Measurements from ENCODE around the gene ATRIP.
A peak's percentile ranks its signal among the peaks of the same experiment; 100 is the strongest.

The ATRIP gene

DNA sequence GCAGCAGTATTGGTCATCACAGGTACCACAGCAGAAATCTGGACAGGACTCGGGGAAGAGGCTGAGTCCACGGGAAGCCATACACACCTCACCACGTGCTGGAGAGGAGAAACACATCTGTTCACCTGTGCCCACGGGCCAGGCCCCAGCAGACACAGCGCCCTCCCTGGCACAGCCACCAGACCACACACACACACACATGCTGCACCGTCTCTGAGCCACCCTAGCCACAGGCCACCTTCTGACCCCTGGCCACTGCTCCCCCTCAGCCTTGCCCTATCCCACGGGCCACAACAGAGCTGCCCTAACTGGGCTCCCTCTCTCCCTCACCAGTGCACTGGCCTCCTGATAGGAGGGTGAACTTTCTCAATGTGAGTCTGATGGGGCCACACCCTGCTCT is 54.7 kb downstream of the ATRIP start:
- H3K4me3 ChIP-seq (ENCODE audit: low read depth, low read length), result no peak overlapping the region
- TF ChIP-seq, protein P1, sequence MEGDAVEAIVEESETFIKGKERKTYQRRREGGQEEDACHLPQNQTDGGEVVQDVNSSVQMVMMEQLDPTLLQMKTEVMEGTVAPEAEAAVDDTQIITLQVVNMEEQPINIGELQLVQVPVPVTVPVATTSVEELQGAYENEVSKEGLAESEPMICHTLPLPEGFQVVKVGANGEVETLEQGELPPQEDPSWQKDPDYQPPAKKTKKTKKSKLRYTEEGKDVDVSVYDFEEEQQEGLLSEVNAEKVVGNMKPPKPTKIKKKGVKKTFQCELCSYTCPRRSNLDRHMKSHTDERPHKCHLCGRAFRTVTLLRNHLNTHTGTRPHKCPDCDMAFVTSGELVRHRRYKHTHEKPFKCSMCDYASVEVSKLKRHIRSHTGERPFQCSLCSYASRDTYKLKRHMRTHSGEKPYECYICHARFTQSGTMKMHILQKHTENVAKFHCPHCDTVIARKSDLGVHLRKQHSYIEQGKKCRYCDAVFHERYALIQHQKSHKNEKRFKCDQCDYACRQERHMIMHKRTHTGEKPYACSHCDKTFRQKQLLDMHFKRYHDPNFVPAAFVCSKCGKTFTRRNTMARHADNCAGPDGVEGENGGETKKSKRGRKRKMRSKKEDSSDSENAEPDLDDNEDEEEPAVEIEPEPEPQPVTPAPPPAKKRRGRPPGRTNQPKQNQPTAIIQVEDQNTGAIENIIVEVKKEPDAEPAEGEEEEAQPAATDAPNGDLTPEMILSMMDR (IDR thresholded peaks at IDR 0.05; ENCODE audit: borderline replicate concordance, insufficient read depth, low read depth, low read length), result no peak

DNA sequence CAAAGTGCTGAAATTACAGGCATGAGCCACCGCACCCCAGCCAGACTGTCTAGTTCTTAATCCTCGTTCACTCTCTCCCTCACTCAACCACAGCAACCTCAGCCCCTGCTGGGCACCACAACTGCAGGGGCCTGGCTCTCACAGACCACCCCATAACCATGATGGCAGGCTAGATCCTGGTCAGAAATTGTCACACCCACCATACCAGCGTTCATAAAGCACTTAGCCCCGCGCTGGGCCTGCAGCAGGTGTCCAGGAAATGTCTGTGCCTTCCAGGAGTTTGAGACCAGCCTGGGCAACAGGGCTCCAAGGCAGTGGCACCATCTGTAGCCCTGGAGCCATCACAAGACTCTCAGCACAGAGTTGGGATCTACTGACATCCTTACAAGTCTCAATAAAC is 55.6 kb downstream of the ATRIP start:
- TF ChIP-seq, protein P1 (IDR thresholded peaks at IDR 0.05; ENCODE audit: borderline replicate concordance, insufficient read depth, low read depth, low read length), result no peak
- no peak overlapping the region for H3K4me3 ChIP-seq (ENCODE audit: low read depth, low read length)

DNA sequence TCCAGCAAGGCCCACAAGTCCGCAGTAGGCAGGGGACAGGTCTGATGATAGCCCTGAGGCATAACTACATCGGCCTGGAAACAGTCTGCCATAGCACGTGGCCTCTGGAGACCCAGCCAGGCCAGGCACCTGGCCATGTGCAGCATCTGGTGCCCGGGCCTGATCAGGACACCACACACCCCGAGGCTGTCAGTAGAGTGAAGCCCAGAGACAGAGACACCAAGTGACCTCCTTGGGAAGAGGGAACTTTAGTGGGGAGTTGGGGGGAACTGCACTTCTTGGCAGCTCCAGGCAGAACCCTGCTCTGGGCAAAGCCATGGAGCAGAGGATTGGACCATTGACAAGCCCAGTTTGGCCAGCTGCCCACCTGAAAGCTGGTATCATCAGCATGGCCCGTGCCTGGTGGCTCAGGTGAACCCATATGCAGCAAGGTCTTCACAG is 56.2 kb downstream of the ATRIP start:
- H3K4me3 ChIP-seq (ENCODE audit: low read depth, low read length), result no peak overlapping the region
- TF ChIP-seq, protein P1 (IDR thresholded peaks at IDR 0.05; ENCODE audit: borderline replicate concordance, insufficient read depth, low read depth, low read length), result no peak

DNA sequence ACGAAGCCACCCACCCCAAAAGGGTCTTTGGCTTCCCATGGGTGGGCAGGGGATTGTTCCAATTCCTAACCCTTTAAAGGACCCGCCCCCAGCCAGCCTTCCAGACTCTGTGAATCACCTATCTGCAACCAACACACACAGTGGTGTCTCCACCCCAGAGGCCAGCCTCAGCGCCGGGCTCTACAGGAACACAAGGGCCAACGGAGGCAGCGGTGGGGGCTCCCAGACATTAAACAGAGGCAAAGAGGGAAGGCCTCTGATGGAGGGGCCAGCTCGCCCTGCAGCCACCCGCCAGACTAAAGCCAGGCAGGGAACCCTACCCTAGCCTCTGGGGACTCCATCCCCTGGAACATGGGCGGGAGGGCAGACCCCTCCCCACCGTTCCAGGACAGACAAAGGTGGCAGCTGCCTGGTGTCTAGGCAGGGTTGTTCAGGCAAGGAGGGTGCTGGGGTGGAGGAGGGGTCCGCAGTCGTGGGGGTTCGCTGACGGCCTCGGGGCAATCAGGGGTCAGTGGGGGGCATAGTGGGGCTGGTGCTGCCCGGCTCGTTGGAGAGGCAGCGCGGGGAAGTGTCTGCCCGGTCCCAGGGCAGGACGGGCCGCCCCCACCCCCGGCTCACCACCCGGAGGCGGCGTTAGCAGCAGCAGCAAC is 57.0 kb downstream of the ATRIP start:
- H3K4me3 ChIP-seq (ENCODE audit: low read depth, low read length), result peak overlapping the region; percentile 64
- TF ChIP-seq, protein P1 (IDR thresholded peaks at IDR 0.05; ENCODE audit: borderline replicate concordance, insufficient read depth, low read depth, low read length), result no peak

DNA sequence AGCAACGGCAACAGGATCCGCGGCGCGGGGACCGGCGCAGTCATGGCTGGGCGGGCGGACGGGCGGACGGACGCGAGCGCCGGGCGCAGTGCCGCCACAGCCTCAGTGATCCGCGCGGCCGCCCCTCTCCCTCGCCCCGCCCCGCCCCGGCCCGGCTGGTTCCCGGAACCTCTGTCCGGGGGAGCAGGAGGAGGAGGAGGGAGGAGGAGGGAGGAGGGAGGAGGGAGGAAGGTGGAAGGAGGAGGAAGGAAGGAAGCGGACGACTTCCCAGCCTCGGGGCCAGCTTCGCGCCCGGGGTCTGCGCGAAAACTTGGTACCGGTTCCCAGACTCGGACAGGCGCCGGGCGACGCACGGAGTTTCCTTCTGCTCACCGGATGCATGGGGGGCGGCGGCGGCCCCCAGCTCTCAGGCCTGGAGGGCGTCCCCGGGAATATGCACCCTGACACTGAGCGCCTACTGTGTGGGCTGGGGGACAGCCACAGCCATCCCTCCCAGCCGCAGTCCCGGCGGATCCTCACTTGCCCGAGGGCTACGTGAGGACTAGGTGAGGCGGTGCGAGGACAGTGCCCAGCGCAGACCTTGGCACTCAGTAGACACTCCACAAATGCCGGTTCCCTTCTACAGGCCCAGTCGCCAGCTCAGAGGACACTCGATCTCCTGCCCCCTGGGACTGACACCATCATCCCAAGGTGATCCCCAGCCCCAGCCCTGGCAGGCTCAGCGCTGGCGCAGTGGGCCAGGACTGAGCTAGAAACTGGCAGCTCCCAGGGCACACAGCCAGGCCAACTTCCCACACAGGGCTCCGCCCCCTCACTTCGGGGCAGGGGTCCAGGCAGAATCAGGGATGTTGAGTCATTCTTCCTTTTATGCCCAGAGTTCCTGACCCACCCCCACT is 57.8 kb downstream of the ATRIP start, which contains the start of gene SHISA5:
SHISA5 (minus strand) TSS at position 124 of the 896 bp plus-strand sequence; CDS start at position 44, 80 bp downstream.
- TF ChIP-seq, protein P1 (IDR thresholded peaks at IDR 0.05; ENCODE audit: borderline replicate concordance, insufficient read depth, low read depth, low read length), result no peak
- peak within 1 kb of the TSS; percentile 64 for H3K4me3 ChIP-seq (ENCODE audit: low read depth, low read length)

DNA sequence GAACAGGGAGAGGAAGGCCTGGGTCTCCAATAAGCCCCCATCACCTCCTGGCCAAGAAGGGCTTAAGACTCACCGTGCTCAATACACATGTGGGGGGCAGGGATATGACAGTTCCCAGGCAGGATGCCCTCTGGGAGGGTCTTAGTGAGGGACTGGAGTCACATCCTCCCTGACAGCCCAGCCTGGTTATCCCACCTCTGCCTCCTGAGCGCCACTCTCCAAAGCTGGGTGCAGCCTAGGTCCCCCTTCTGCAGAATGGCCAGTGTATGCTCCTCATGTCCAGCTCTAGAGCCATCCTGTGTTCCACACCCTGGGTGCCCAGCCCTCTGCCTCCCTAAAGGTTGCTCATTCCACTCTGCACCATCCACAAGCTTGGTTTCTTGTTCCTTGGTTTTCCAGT is 58.6 kb downstream of the ATRIP start:
- TF ChIP-seq, protein P1 (IDR thresholded peaks at IDR 0.05; ENCODE audit: borderline replicate concordance, insufficient read depth, low read depth, low read length), result no peak
- H3K4me3 ChIP-seq (ENCODE audit: low read depth, low read length), result no peak overlapping the region
